Ovary (tissue), 9 donors: ENCODE measurements around the gene LRCH1. TPM values are rescaled to one million over a fixed set of nuclear protein-coding genes. Genes with fewer than 3 reads are reported as not detected.

Source experiments
- DNase-seq, 5 donors: peaks; one replicate each; pipeline ENCODE4 v3.0.0-alpha.2; 2019 to 2020
- H3K27ac ChIP-seq, 2 donors: fragments of 200-600 bp; one replicate each; pipeline versions ENCODE4 v1.5.1 to v1.8.0; 2019 to 2022
- H3K27me3 ChIP-seq: fragments of 200-600 bp; one replicate; pipeline ENCODE4 v1.8.0; 2022
- H3K36me3 ChIP-seq: fragments of 200-600 bp; sonication (generic); one replicate; pipeline ENCODE4 v1.5.1; 2019
- H3K4me1 ChIP-seq: one replicate; pipeline ENCODE4 v1.8.1; 2013; ENCODE audit warnings: mild to moderate bottlenecking, moderate library complexity; ENCODE audit not compliant: insufficient read depth
- H3K4me3 ChIP-seq: fragments of 200-600 bp; sonication (generic); one replicate; pipeline ENCODE4 v1.5.1; 2017
- H3K9me3 ChIP-seq, 2 donors: fragments of 200-600 bp in 1 of 2; sonication (generic) in 1 of 2; one replicate each; pipeline versions ENCODE4 v1.5.1 to v1.8.1; 2013 to 2019; ENCODE audit warnings: mild to moderate bottlenecking in 1 of 2, moderate library complexity in 1 of 2
- EP300 ChIP-seq: sonication (generic); formaldehyde crosslinking; IDR thresholded peaks from one replicate; pipeline ENCODE4 v1.6.1; 2017; ENCODE audit warnings: antibody characterized with exemption
- POLR2A ChIP-seq: fragments of 450-650 bp; IDR thresholded peaks from one replicate; pipeline ENCODE4 v1.6.1; 2017; ENCODE audit warnings: antibody characterized with exemption, mild to moderate bottlenecking, moderate library complexity
- WGBS, 3 donors: extraction: QIAGEN DNeasy Blood & Tissue Kit in 1 of 3; methylation state at CpG; one replicate each; pipeline versions ENCODE4 v1.1.5 to v1.1.7; 2013 to 2017; 5-methylcytosine and 5-hydroxymethylcytosine counted together
- intact Hi-C, 4 donors: fragments of 100-400 bp; cut with DNase I; formaldehyde crosslinking; loops; one replicate each; pipeline versions ENCODE4 v1.11.0 to v1.15.1; 2022 to 2023
- polyA plus RNA-seq, 2 donors: library from polyadenylated mRNA; stranded (reverse); fragments of 200-250 nt in 1 of 2; fragments of 350-450 nt in 1 of 2; fragmentation: Illumina TruSeq in 1 of 2; extraction: RNeasy Lipid Tissue Mini Kit (QIAGEN cat#74804) in 1 of 2; gene quantifications; one replicate each; pipeline ENCODE4 v1.2.3, GENCODE V29; 2013 to 2014
- total RNA-seq, 7 donors: library from RNA; depleted of rRNA in 2 of 7; stranded (reverse); fragments of >200 nt in 2 of 7; fragmentation: NEBNext Ultra II Directional in 3 of 7; extraction: Animal tissue kit (Norgen Biotek cat#: 25700) in 3 of 7; gene quantifications; one replicate each; pipeline versions ENCODE4 v1.1.0 to v1.2.4, GENCODE V29; 2016 to 2023
- TF ChIP-seq, protein P1 (sequence below), 3 donors: fragments of 450-650 bp in 2 of 3; fragments of 200-600 bp in 1 of 3; IDR thresholded peaks; one replicate each; pipeline versions ENCODE4 v1.5.1 to v1.8.0; 2016 to 2022; ENCODE audit warnings: antibody characterized with exemption in 3 of 3, mild to moderate bottlenecking in 1 of 3
- donor health status: DM: no; HTN: no; CAD: no; lungs with moderate emphysema.
- donor health status: DM: no; HTN: no; CAD: no.
- donor health status: Bipolar disorder and iron deficiency.
- donor health status: DM: yes; HTN: yes; CAD: no.
- donor health status: DM: no; HTN: no; CAD: no.
- donor health status: DM: yes; HTN: yes; CAD: no.

LRCH1 gene
- total and polyA plus RNA-seq, 9 donors, result 7.6 to 19.3 (median 15.8) TPM

DNA sequence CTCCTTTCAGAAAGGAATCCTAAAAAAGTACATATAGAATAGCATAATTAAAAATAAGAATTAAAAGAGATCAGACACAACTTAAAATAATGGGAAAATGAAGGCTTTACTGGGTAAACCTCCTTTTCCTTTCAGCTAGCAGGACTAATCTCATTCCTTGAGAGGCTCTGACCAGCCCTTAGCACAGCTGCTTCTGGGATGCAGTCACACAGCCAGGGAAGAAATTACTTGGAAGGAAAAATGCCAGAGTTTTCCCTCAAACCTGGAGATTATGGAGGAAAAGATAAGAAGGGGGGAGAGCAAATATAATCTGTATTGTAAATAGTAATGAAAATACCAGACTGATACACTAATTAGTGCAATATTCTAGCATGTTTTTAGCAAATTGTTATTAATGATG is 91.8 kb downstream of the LRCH1 start:
- DNase-seq, result no peak
- Histone ChIP-seq H3K4me1 (peaks cover 17% of the 10 kb centered on the region), H3K27me3 (no peaks in the 10 kb centered on the region), H3K36me3 (no peaks in the 10 kb centered on the region), H3K9me3 (no peaks in the 10 kb centered on the region), H3K4me3 (no peak overlapping the region), H3K27ac (no peak overlapping the region)
- TF ChIP-seq POLR2A (no peak), EP300 (no peak)
- TF ChIP-seq, protein P1, sequence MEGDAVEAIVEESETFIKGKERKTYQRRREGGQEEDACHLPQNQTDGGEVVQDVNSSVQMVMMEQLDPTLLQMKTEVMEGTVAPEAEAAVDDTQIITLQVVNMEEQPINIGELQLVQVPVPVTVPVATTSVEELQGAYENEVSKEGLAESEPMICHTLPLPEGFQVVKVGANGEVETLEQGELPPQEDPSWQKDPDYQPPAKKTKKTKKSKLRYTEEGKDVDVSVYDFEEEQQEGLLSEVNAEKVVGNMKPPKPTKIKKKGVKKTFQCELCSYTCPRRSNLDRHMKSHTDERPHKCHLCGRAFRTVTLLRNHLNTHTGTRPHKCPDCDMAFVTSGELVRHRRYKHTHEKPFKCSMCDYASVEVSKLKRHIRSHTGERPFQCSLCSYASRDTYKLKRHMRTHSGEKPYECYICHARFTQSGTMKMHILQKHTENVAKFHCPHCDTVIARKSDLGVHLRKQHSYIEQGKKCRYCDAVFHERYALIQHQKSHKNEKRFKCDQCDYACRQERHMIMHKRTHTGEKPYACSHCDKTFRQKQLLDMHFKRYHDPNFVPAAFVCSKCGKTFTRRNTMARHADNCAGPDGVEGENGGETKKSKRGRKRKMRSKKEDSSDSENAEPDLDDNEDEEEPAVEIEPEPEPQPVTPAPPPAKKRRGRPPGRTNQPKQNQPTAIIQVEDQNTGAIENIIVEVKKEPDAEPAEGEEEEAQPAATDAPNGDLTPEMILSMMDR (IDR thresholded peaks at IDR 0.05), result no peak
- intact Hi-C loops, result no loop called here

- Histone ChIP-seq H3K4me1 (peaks cover 7% of the 10 kb centered on the region), H3K9me3 (no peaks in the 10 kb centered on the region), H3K4me3 (no peak overlapping the region), H3K27me3 (no peaks in the 10 kb centered on the region), H3K27ac (no peak overlapping the region), H3K36me3 (no peaks in the 10 kb centered on the region)
- TF ChIP-seq, protein P1 (IDR thresholded peaks at IDR 0.05), result no peak
- TF ChIP-seq POLR2A (no peak), EP300 (no peak)
- intact Hi-C loops, result no loop called here
- WGBS, 3 donors, result 85 to 91% (median 91%) methylated on average over 7 of the region's 7 CpGs
- DNase-seq, result no peak
Measured at GRCh38 chr13:46647512-46648065, 94.6 kb downstream of the LRCH1 start.

GRCh38 chr13:46648166-46648607 is 95.2 kb downstream of the LRCH1 start:
- H3K4me3 ChIP-seq, result no peak overlapping the region
- no peak for DNase-seq
- no peaks in the 10 kb centered on the region for H3K9me3 ChIP-seq
- intact Hi-C loops, result no loop called here
- no peak overlapping the region for H3K27ac ChIP-seq
- WGBS, 3 donors, result 84 to 93% (median 87%) methylated on average over 4 of the region's 4 CpGs
- H3K4me1 ChIP-seq, result peaks cover 4% of the 10 kb centered on the region
- no peaks in the 10 kb centered on the region for H3K27me3 ChIP-seq
- H3K36me3 ChIP-seq, result no peaks in the 10 kb centered on the region
- TF ChIP-seq EP300 (no peak), POLR2A (no peak)
- TF ChIP-seq, protein P1 (IDR thresholded peaks at IDR 0.05), result no peak

DNA sequence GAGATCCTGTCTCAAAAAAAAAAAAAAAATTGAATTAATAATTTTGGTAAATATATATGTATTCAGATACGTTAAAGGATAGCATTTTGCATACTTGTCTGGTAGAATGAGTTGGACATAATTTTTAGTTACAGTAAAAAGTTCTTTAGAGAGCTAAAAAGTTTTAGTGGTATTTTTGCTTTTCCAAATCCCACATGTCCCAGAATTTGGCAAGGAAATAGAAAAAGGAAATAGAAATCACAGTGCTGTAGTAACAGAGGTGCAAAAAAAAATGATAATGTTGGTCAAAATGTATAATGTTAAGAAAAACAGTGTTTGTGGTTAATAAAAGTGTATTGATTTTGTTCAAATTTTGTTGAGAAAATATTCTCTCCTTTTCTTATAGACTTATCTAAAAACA is 96.8 kb downstream of the LRCH1 start:
- WGBS, 3 donors, result 77 to 95% (median 86%) methylated on average over 1 of the region's 1 CpG
- H3K27me3 ChIP-seq, result no peaks in the 10 kb centered on the region
- no peaks in the 10 kb centered on the region for H3K9me3 ChIP-seq
- H3K4me3 ChIP-seq, result no peak overlapping the region
- peaks cover 4% of the 10 kb centered on the region for H3K4me1 ChIP-seq
- intact Hi-C loops, result no loop called here
- TF ChIP-seq, protein P1 (IDR thresholded peaks at IDR 0.05), result no peak
- no peak for TF ChIP-seq POLR2A
- no peak for TF ChIP-seq EP300
- H3K36me3 ChIP-seq, result no peaks in the 10 kb centered on the region
- DNase-seq, result no peak
- H3K27ac ChIP-seq, result no peak overlapping the region
